Mammary epithelial cell (primary cell): ENCODE results near the gene ZSWIM1.

Experiments
- EZH2 ChIP-seq: IDR thresholded peaks from 2 replicates; pipeline ENCODE4 v1.6.1; 2012; ENCODE audit warnings: low read length, inconsistent platforms, borderline replicate concordance
- TF ChIP-seq, protein P1 (sequence below), 2 donors: IDR thresholded peaks in 1 of 2; conservative IDR thresholded peaks in 1 of 2; 2 replicates each; pipeline ENCODE4 v1.5.1; 2011 to 2012; ENCODE audit warnings: inconsistent platforms in 2 of 2, low read length in 2 of 2, mild to moderate bottlenecking in 2 of 2, control low read depth in 1 of 2, low read depth in 1 of 2; ENCODE audit not compliant: insufficient read depth in 1 of 2; ENCODE audit errors: extremely low read depth in 1 of 2

DNA sequence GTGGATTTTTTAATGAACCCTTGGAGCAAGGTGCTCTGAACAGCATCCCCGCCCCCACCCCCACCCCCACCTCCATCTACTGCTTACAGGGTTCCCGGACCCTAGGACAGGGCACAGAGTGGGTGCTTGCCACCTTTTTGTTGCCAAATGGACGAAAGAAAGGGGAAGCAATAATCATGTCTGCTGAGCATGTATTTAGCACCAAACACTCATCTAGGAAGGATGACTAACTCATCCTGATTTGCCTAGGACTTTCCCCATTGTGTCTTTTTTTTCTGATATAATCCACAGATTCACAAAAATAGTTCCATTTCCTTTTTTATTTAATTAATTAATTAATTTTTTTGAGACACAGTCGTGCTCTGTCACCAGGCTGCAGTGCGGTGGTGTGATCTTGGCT is 32.1 kb downstream of the ZSWIM1 start:
- TF ChIP-seq, protein P1, sequence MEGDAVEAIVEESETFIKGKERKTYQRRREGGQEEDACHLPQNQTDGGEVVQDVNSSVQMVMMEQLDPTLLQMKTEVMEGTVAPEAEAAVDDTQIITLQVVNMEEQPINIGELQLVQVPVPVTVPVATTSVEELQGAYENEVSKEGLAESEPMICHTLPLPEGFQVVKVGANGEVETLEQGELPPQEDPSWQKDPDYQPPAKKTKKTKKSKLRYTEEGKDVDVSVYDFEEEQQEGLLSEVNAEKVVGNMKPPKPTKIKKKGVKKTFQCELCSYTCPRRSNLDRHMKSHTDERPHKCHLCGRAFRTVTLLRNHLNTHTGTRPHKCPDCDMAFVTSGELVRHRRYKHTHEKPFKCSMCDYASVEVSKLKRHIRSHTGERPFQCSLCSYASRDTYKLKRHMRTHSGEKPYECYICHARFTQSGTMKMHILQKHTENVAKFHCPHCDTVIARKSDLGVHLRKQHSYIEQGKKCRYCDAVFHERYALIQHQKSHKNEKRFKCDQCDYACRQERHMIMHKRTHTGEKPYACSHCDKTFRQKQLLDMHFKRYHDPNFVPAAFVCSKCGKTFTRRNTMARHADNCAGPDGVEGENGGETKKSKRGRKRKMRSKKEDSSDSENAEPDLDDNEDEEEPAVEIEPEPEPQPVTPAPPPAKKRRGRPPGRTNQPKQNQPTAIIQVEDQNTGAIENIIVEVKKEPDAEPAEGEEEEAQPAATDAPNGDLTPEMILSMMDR (conservative IDR thresholded peaks at IDR 0.05 in 1 of 2, IDR thresholded peaks at IDR 0.05 in 1 of 2; ENCODE audit: extremely low read depth in 1 of 2, insufficient read depth in 1 of 2, low read depth in 1 of 2, low read length in 2 of 2) = no peak
- TF ChIP-seq EZH2 = no peak
